HG03175 (cell line): ENCODE measurements around the gene GPR146.
"Not testable (repeated sequence)": the region's sequence is repeated elsewhere in the genome, so short reads cannot be mapped to it uniquely, and the experiment has no call there.

ENCODE experiments used
- ATAC-seq: cut with Tn5 transposase; IDR thresholded peaks from one replicate; pipeline ENCODE4 v1.9.1; 2021; ENCODE audit warnings: mild to moderate bottlenecking, moderate library complexity; ENCODE audit not compliant: unreplicated experiment

GPR146 gene

DNA sequence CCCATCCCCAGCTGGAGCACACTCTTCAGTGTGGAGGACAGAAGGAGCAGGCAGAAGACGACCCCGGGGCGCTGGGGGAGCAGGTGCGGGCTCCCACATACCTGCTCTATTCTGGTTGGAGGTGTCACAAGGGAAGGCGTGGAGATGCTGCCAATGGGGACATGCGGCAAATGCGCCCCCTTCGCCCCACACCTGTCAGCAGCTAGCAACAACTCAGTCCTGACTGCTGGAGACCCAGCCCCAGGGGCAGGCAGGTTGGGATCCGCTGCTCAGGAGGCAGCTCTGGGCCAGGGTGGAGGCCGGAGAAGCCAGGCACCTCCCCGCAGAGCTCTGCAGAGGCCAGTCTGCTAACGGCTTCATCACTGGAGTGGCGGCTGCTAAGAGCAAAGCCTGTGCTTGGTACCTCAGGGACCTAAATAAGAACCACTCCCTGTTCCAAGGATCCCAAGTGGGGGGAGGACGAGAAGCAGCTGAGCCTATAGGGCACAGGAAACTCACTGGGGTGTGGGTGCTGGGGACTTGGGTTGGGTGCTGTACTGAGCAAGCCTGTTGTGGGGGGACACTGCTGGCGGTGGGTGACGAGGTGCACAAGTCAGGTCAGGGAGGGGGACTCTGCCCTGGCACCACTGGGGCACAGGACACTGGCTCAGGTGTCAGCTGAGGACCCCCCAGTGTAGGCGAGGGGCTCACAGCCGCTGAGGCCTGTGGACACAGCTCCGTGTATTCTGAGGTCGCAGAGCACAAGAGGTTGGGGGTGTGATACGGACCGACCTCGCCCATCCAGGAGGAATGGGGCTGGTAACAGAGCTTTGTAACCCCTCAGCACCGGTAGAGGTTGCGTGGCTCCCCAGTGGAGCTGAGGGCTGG lies 19.2 kb upstream of the GPR146 start:
- no peak for ATAC-seq

DNA sequence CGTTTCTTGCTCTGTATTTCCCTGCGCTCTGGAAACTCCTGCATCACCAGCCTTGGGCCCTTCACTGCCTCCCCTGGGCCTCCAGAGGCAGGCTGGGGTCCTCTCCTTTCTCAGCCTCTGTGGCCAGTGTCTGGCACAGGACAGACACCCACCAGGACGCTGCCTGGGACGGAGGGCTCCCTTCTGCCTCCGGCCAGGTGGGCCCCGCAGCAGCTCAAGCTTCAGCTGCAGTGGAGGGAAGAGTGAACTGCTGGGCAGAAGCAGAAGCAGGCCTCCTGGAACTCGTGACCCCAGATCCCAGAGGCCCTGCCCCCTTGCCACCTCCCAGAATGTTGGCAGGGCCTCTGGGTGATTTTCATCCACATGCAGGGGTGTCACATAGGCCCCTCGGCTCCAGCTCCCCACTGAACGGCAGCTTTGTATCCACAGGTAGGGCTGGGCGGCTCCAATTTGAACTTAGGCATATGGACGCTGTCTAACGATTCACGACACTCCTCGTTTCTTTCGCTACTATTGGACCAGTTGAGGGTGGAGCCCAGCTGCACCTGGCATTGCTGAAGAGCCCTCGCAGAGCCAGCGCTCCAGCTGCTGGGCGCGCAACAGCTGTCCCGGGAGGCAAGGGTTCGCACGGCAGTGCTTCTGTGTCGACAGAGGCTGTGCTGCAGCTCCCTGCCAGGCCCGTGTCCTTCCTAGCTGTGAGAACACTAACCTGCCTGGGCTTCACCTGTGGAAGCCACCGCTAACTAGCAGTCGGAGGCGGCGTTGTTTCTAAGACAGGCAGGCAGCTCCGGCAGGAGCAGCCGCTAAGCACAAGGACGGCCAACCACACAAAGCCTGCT lies 18.4 kb upstream of the GPR146 start:
- ATAC-seq: no peak

DNA sequence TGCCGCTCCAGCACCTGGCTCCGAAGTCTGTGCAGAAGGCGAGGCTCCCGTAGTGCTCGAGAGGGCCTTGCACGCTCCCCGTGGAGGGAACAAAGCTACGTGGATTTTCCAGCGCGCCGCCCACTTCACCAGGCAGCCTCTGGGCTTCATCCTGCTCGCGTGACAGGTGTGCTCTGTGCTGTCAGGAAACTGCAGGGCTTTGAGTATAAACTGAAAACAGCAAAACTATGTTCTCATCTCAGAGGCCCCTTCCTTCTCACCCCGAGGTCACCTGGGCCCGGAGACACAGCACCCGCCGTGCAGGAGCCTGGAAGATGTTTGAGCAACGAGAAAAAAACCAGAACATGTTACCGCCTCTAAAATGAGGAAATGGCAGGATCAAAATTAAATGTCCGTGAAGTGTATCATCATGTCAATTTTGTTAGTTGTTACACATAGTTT lies 17.6 kb upstream of the GPR146 start:
- no peak for ATAC-seq

DNA sequence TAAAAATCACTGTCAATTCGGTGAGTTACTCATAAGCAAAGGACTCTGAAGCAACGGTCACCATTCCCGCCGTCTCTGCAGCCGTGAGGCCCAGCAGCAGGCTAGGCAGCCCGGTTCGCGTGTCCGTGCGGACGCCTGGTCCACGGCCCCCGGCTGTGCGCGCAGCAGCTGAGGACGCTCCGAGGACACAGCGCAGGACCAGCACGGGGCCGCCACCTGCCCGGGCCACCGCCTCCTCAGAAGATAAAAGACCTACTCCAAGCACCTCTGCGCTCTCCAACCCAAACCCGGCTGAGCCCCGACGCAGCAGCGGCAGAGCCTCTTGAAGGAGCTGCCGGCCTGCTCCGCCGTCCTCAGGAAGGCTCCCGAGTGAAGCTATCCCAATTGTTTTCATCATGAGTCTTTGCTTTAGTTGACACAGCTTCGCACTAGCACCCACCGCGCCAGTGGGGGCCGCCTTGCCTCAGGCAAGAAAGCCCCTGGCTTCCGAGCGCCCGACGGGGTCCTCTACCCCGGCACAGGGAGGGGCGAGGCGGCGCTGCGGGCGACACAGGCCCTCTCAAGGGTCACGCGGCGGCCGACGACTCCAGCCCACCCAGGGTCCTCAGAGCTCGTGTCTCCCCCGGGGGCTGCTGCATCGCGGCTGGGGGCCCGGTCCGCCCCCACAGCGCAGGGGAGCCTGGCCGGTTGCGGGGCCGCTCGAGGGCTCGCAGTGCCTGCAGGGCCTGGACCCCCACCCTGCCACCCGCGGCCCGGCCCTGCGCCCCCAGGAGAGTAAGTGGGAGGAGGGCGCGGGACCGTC lies 16.9 kb upstream of the GPR146 start:
- ATAC-seq: peak; percentile 1

DNA sequence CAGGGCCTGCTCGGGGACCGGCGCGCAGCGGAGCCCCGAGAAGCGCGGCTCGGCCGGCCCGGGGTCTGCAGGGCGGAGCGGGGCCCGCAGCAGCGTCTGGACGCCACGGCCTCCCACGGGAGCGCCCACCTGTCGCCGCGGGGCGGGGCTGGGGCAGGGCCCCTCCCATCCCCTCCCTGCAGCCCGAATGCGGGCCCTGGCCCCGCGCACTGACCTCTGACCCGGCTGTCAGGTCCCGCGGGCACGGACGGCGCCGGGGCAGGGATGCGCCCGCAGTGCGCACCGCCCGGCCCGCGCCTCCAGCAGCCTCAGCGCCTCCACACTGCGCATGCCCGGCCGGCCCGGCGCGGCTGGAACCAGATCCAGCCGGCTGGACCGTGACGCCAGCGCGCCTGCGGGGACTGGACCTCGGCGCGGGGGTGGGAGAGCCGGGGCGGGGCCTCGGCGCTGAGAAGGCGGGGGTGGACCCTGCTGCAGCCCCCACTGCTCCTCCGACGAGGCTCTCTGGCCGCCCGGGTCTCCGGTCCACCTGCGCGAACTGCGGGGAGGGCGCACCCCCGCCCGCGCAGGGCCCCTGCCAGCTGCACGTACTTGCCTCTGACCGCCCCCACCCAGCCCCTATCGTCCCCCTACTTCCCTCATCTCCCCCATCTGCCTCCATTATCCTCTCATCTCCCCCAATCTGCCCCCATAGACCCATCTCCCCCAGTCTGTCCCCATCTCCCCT lies 16.1 kb upstream of the GPR146 start:
- ATAC-seq: peak; percentile 55

DNA sequence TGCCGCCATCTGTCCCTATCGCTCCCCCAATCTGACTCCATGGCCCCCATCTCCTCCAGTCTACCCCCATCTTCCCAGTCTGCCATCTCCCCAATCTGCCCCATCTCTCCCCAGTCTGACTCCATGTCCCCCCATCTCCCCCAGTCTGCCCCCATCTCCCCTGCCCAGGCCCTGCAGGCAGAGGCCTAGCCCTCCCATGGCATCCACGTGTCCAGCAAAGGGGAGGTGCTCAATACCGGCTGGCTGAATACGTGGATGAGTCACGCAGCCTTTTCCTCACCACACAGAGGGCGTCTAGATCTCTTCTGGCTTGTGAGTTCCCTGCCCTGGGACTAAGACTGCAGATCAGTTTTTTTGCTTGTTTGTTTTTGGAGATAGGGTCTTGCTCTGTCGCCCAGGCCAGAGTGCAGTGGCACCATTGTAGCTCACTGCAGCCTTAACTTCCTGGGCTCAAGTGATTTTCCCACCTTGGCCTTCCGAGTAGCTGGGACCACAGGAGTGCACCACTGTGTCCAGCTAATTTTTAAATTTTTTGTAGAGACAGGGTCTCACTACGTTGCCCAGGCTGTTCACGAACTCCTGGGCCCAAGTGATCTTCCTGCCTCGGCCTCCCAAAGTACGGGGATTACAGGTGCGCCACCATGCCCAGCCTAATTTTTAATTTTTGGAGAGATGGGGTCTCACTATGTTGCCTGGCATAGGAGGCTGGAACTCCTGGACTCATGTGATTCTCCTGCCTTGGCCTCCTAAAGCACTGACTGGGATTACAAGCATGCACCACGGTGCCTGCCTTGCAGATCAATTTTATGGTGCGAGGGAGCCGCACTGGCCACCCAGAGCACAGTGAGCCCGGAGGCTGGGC lies 15.3 kb upstream of the GPR146 start:
- no peak for ATAC-seq

DNA sequence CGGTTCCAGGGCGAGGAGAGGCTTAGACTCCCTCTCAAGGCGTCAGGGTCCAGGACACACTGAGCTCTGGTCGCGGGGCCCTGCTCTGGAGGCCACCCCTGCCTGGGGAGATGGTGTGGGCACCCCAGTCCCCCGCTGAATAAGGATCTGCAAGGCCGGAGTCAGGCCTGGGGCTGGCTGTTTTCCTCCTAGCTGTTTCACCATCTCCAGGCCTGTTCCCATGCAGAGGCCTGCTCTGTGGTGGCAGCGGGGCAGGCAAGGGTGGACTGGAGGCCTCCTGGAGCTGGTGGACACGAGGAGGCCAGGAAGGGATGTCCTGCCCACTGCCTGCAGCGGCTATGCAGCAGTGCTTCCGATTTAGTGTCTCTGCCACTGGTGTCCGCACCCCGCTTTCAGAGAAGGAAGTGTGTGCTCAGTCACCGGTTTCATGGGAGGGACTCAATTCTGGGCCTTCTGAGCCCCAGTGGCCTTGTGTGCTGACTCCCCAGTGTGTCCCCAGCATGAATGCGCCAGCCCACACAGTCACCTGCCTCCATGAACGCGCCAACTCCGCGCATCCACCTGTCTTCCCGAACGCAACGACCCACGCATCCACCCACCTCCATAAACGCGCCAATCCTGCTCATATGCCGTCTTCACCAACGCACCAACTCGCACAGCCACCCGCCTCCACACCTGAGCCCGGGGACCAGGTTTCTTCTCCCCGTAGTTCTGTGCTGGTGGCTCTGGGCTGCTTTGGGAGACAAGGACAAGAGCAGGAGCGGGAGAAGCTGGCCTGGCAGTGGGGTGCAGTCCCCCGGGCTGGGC lies 14.5 kb upstream of the GPR146 start:
- no peak for ATAC-seq

DNA sequence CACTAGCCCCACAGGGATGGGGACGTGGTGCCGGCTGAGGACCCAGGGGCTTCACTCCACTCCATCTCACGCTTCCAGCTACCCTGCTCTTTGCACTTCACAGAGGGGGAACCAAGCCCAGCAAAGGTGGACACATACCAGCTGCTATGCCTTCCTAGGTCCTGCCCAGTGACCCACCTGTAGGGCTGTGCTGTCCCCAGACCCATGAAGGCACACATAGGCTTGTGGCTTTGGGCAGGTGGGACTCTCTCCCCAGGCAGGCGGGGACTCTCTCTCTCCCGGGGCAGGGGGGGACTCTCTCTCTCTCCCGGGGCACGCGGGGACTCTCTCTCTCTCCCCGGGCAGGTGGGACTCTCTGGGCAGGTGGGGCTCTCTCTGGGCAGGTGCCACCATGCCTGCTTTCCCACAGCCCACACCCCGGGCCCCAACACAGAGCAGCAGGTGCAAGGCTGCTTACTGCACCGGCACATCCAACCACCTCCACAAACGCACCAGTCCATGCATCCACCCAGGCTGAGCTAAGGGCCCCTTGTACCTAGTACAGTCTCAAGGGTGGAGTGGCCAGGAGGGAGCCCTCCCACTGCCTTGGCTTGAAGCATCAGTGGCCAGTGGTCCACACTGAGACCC lies 13.8 kb upstream of the GPR146 start:
- no peak for ATAC-seq

DNA sequence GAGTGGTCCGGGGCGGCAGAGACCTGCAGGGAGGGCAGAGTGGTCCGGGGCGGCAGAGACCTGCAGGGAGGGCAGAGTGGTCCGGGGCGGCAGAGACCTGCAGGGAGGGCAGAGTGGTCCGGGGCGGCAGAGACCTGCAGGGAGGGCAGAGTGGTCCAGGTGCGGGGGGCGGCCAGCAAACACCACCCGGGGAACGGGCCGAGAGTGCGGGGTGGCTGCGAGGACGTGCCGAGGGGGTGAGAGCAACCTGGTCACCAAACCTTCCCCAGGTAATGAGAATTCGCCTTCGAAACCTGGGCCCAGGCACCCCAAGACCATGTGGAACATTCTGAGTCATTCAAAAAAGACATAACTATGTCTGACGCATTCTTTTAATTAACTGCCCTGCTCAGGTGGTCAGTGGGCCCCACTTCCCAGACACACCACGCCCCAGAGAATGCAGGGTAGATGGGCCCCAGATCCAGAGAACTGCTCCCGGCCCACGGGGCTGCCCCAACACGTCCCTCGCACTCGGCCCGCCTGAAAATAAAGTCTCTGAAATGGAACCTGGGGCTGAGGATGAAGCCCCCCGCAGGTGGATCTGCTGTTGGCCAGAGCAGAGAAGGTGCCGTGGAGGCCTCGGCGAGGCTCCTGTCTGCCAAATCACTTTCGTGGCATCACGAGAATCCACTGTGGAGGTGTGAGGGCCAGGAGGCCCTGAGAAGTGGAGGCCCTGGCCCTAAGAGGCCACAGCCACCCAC lies 12.5 kb upstream of the GPR146 start:
- no peak for ATAC-seq

DNA sequence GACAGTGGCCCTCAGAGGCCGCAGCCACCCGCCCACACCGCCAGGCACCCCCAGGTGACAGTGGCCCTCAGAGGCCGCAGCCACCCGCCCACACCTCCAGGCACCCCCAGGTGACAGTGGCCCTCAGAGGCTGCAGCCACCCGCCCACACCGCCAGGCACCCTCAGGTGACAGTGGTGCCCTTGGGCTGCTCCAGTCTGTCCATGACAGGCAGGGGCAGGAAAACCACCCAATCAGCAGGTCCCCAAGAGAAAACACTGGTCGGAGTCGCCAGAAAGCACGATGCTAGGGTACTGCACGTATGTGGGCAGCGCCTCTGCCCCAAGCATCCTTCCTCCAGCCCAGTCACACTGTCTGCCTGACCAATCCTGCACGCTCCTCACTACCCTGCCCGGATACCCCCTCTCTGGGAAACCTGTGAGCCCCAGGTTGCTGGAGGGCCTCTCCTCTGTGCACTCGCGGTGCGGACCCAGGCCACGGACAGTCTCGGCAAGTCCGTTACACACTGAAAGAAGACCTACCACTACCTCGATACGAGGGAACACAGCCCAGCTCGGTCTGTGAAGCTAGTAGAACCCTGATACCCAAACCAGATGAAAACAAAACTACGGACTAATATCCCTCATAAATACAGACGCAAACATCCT lies 11.7 kb upstream of the GPR146 start:
- ATAC-seq: no peak

DNA sequence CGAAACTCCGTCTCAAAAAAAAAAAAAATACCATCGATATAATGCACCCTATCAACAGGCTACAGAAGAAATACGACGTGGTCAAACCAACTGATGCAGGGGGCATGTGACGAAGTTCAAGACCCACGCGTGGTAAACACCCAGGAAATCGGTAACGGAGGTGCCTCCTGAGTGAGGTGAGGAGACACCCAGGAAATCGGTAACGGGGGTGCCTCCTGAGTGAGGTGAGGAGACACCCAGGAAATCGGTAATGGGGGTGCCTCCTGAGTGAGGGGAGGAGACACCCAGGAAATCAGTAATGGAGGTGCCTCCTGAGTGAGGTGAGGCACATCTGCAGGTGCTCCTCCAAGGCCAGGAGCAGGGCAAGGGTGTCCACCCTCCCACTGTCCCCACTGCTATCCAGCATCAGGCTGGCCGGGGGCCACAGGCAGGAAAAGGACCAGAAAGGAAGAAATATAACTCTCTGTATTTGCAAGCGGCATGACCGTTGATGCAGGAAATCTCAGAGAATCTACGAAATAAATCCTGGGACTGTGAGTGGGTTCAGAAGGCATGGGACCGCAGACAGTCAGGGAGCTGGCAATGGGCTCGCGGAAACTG lies 10.7 kb upstream of the GPR146 start:
- no peak for ATAC-seq

DNA sequence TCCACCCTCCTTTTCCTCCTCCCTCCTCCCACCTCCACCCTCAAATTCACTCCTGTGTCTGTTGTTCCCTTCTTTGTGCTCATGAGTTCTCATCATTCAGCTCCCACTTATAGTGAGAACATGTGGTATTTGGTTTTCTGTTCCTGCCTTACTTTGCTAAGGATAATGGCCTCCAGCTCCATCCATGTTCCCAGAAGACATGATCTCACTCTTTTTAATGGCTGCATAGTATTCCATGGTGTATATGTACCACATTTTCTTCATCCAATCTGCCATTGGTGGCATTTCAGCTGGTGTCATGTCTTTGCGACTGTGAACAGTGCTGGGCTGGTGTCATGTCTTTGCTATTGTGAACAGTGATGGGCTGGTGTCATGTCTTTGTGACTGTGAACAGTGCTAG lies 9.6 kb upstream of the GPR146 start:
- ATAC-seq: not testable (repeated sequence)

DNA sequence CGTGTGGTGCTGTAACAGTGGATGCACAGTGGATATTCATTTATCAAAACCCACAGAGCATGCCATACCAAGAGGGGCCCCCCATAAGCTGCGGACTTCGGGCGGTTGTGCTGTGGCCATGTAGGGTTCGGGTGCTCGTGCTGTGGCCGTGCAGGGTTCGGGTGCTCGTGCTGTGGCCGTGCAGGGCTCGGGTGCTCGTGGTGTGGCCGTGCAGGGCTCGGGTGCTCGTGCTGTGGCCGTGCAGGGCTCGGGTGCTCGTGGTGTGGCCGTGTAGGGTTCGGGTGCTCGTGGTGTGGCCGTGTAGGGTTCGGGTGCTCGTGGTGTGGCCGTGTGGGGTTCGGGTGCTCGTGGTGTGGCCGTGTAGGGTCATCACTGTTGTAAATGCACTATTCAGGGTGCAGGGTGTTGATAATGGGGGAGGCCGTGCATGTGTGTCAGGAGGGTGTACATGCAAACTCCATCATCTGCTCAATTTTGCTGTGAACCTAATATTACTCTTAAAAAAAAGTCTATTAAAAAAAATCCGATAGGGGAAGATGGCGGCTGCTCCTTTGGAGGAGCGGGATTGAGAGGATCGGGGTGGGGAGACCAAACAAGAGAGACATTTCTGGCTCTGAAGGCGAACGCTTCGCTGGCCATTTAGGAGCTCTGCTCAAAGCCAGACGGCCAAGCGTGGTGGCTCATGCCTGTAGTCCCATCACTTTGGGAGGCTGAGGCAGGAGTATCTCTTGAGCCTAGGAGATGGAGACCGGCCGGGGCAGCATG lies 8.0 kb upstream of the GPR146 start:
- not testable (repeated sequence) for ATAC-seq

DNA sequence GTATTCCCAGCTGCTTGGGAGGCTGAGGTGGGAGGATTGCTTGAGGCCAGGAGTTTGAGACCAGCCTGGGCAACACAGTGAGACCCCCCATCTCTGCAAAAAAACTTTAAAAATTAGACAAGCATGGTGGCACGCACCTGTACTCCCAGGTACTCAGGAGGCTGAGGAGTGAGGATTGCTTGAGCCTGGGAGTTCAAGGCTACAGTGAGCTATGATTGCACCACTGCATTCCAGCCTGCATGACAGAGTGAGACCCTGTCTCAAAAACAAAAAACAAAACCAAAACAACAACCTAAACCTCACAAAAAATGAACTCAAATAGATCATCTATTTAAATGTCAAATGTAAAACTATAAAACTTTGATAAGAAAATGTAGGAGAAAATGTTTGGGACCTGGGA lies 4.1 kb upstream of the GPR146 start:
- not testable (repeated sequence) for ATAC-seq

DNA sequence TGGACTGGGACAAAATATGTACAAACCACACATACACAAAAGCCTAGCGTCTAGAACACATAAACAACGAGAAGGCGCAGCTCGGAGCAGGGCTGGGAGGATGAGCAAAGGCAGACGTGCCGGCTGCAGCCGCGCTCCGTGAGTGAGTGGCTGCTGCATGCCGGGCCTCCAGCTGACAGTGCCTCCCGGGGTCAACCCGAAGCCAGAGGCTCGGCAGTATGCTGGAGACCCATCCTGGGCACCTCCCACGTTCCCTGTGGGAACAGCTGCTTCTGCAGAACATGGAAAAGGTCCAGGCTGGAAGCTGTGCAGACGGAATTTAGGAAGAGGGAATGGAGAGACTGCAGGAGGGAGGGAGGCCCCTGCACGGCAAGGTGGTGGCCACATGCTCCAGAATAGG lies 3.6 kb upstream of the GPR146 start:
- ATAC-seq: no peak
